H9 (cell line): ENCODE results near the gene CACNA2D3. TPM values are rescaled to one million over a fixed set of nuclear protein-coding genes. Genes with fewer than 3 reads are reported as not detected.

Source experiments
- DNase-seq: peaks from one replicate; pipeline ENCODE4 v3.0.0-alpha.2; 2017
- H2AFZ ChIP-seq: one replicate; pipeline ENCODE4 v1.6.1; 2013; ENCODE audit warnings: mild to moderate bottlenecking, low read length, control low read depth, moderate library complexity
- H2AK5ac ChIP-seq: 2 replicates; pipeline ENCODE4 v1.6.1; 2013; ENCODE audit warnings: low read length, control low read depth, mixed read lengths; ENCODE audit not compliant: insufficient read length
- H2BK120ac ChIP-seq: one replicate; pipeline ENCODE4 v1.6.1; 2013; ENCODE audit warnings: low read depth, mild to moderate bottlenecking, low read length, control low read depth, inconsistent platforms; ENCODE audit not compliant: poor library complexity, severe bottlenecking
- H2BK12ac ChIP-seq: 2 replicates; pipeline ENCODE4 v1.6.1; 2013; ENCODE audit warnings: low read length, control low read depth, mixed read lengths, low read depth; ENCODE audit not compliant: insufficient read length
- H2BK15ac ChIP-seq: 2 replicates; pipeline ENCODE4 v1.6.1; 2013; ENCODE audit warnings: low read depth, low read length, control low read depth
- H2BK20ac ChIP-seq: one replicate; pipeline ENCODE4 v1.6.1; 2013; ENCODE audit warnings: low read depth, mild to moderate bottlenecking, low read length, control low read depth, inconsistent platforms; ENCODE audit not compliant: poor library complexity, severe bottlenecking
- H2BK5ac ChIP-seq: 2 replicates; pipeline ENCODE4 v1.6.1; 2013; ENCODE audit warnings: low read length, control low read depth, mixed read lengths; ENCODE audit not compliant: insufficient read length
- H3K14ac ChIP-seq: 2 replicates; pipeline ENCODE4 v1.6.1; 2013; ENCODE audit warnings: low read length, control low read depth; ENCODE audit not compliant: insufficient read depth
- H3K18ac ChIP-seq: 2 replicates; pipeline ENCODE4 v1.6.1; 2013; ENCODE audit warnings: low read depth, mild to moderate bottlenecking, mixed read lengths, low read length, control low read depth; ENCODE audit not compliant: insufficient read length
- H3K23ac ChIP-seq: 2 replicates; pipeline ENCODE4 v1.6.1; 2013; ENCODE audit warnings: low read length, control low read depth, mixed read lengths, low read depth; ENCODE audit not compliant: insufficient read length
- H3K23me2 ChIP-seq: 2 replicates; pipeline ENCODE4 v1.6.1; 2013; ENCODE audit warnings: low read depth, mild to moderate bottlenecking, mixed read lengths, low read length, control low read depth; ENCODE audit not compliant: insufficient read length, poor library complexity, severe bottlenecking
- H3K27ac ChIP-seq: 2 replicates; pipeline ENCODE4 v1.5.1; 2013; ENCODE audit warnings: low read length, control low read depth, mixed read lengths, low read depth; ENCODE audit not compliant: insufficient read length
- H3K27me3 ChIP-seq: 2 replicates; pipeline ENCODE4 v1.6.1; 2013; ENCODE audit warnings: low read length, control low read depth, inconsistent platforms; ENCODE audit not compliant: insufficient read depth
- H3K4ac ChIP-seq: 2 replicates; pipeline ENCODE4 v1.6.1; 2013; ENCODE audit warnings: low read depth, mild to moderate bottlenecking, control low read depth, inconsistent platforms, low read length, moderate library complexity
- H3K4me1 ChIP-seq: 2 replicates; pipeline ENCODE4 v1.6.1; 2013; ENCODE audit warnings: low read length, control low read depth, inconsistent platforms; ENCODE audit not compliant: insufficient read depth
- H3K4me2 ChIP-seq: 2 replicates; pipeline ENCODE4 v1.6.1; 2013; ENCODE audit warnings: low read length, control low read depth, mixed read lengths; ENCODE audit not compliant: insufficient read length, insufficient read depth
- H3K56ac ChIP-seq: 2 replicates; pipeline ENCODE4 v1.6.1; 2013; ENCODE audit warnings: low read depth, mild to moderate bottlenecking, mixed read lengths, low read length, control low read depth; ENCODE audit not compliant: insufficient read length
- H3K79me1 ChIP-seq: 2 replicates; pipeline ENCODE4 v1.6.1; 2013; ENCODE audit warnings: low read depth, mild to moderate bottlenecking, moderate library complexity, low read length, control low read depth, inconsistent platforms; ENCODE audit not compliant: insufficient read depth, poor library complexity, severe bottlenecking
- H3K79me2 ChIP-seq: 2 replicates; pipeline ENCODE4 v1.6.1; 2013; ENCODE audit warnings: low read length, control low read depth, inconsistent platforms; ENCODE audit not compliant: insufficient read depth
- H3K9ac ChIP-seq: 2 replicates; pipeline ENCODE4 v1.6.1; 2013; ENCODE audit warnings: low read length, control low read depth, mixed read lengths; ENCODE audit not compliant: insufficient read length; ENCODE audit errors: extremely low read depth
- H3K9me3 ChIP-seq: one replicate; pipeline ENCODE4 v1.6.1; 2013; ENCODE audit warnings: low read depth, low read length, inconsistent platforms; ENCODE audit not compliant: control insufficient read depth
- H3T11ph ChIP-seq: one replicate; pipeline ENCODE4 v1.6.1; 2013; ENCODE audit warnings: mild to moderate bottlenecking, low read length, control low read depth, inconsistent platforms
- H4K20me1 ChIP-seq: one replicate; pipeline ENCODE4 v1.6.1; 2013; ENCODE audit not compliant: control insufficient read depth, insufficient read length, insufficient read depth
- H4K5ac ChIP-seq: 2 replicates; pipeline ENCODE4 v1.6.1; 2013; ENCODE audit warnings: low read depth, mild to moderate bottlenecking, mixed read lengths, low read length, control low read depth; ENCODE audit not compliant: insufficient read length
- H4K8ac ChIP-seq: replicated peaks from 2 replicates; pipeline ENCODE4 v1.6.1; 2013; ENCODE audit warnings: low read length, control low read depth, mixed read lengths, low read depth; ENCODE audit not compliant: insufficient read length
- H4K91ac ChIP-seq: 2 replicates; pipeline ENCODE4 v1.6.1; 2013; ENCODE audit warnings: low read depth, mild to moderate bottlenecking, moderate library complexity, mixed read lengths, low read length, control low read depth; ENCODE audit not compliant: insufficient read length
- H3K27ac Mint-ChIP-seq, 3 experiments: 2 replicates in 2 of 3; 3 replicates in 1 of 3; pipeline ENCODE4 v1.8.0; 2020 to 2021; ENCODE audit warnings: mixed read lengths in 3 of 3, mild to moderate bottlenecking in 1 of 3, moderate library complexity in 1 of 3
- H3K27me3 Mint-ChIP-seq: 2 replicates; pipeline ENCODE4 v1.8.0; 2021; ENCODE audit warnings: low read depth, mild to moderate bottlenecking, moderate library complexity, mixed read lengths
- H3K36me3 Mint-ChIP-seq, 3 experiments: 2 replicates in 2 of 3; 3 replicates in 1 of 3; pipeline ENCODE4 v1.8.0; 2020 to 2021; ENCODE audit warnings: low read depth in 3 of 3, mixed read lengths in 3 of 3; ENCODE audit not compliant: insufficient read depth in 1 of 3
- H3K4me1 Mint-ChIP-seq, 2 experiments: 2 replicates each; pipeline ENCODE4 v1.8.0; 2020; ENCODE audit warnings: mixed read lengths in 2 of 2
- H3K4me3 Mint-ChIP-seq, 2 experiments: 2 replicates in 1 of 2; 3 replicates in 1 of 2; pipeline ENCODE4 v1.8.0; 2020 to 2021; ENCODE audit warnings: mild to moderate bottlenecking in 2 of 2, mixed read lengths in 2 of 2, moderate library complexity in 1 of 2
- H3K9me3 Mint-ChIP-seq, 2 experiments: 2 replicates in 1 of 2; 3 replicates in 1 of 2; pipeline ENCODE4 v1.8.0; 2020; ENCODE audit warnings: mild to moderate bottlenecking in 2 of 2, mixed read lengths in 2 of 2, moderate library complexity in 1 of 2
- WGBS: extraction: QIAGEN DNeasy Blood & Tissue Kit; methylation state at CpG from one replicate; pipeline ENCODE4 v1.1.7; 2013; ENCODE audit warnings: missing lambda C conversion rate, low lambda C conversion rate, mixed read lengths; ENCODE audit not compliant: insufficient read length; ENCODE audit errors: extremely low coverage; 5-methylcytosine and 5-hydroxymethylcytosine counted together
- total RNA-seq: library from RNA; stranded (reverse); gene quantifications from 2 replicates; pipeline ENCODE4 v1.2.1, GENCODE V29; 2021
- TF ChIP-seq, protein P1 (sequence below): fragments of 200-600 bp; sonication (generic); conservative IDR thresholded peaks from 3 replicates; pipeline ENCODE4 v1.8.0; 2021; ENCODE audit warnings: antibody characterized with exemption, mild to moderate bottlenecking

The CACNA2D3 gene
- total RNA-seq, 1 experiment from 2014 or later, result 3.2 TPM

DNA sequence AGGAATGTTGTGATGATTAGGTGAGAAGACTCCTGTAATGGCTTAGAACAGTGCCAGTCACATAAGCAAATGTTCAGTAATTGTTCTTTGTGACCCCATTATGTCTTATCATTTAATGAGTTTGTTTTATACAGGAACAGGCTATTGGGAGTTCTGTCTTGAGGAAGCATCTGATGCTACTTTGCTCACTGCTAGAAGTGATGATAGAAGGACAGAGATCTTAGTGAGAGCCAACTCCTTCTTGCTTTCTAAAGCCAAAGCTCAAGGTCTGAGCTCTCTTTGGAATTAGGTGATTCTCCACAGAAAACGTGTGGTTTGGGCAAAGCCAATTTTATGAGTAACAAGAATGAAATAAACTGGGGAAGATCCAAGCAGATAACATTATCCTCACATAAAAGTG is 590.7 kb downstream of the CACNA2D3 start:
- H3K27ac Mint-ChIP-seq, result no peak overlapping the region

More for the DNA sequence above, 590.7 kb downstream of the CACNA2D3 start:
- no peaks in the 10 kb centered on the region for H3K79me1 ChIP-seq
- H3K23ac ChIP-seq, result no peak overlapping the region
- Mint-ChIP-seq H3K4me1 (peaks cover 32 to 34% of the 10 kb centered on the region in 2 experiments), H3K36me3 (peaks cover 2 to 8% (median 7%) of the 10 kb centered on the region in 3 experiments; a peak in 5 of 7 replicates), H3K4me3 (no peak overlapping the region), H3K27me3 (no peaks in the 10 kb centered on the region; the same call in 1 of the 2 replicates), H3K9me3 (0 out of 5 replicates have a peak, but pooled peaks cover 0 to 2% of the 10 kb centered on the region in 2 experiments)
- no peak for DNase-seq
- H3K4me1 ChIP-seq, result peaks cover 6% of the 10 kb centered on the region; the same call in 1 of the 2 replicates
- H2AFZ ChIP-seq, result no peak overlapping the region
- no peak overlapping the region for H3K4me2 ChIP-seq
- H3K79me2 ChIP-seq, result no peaks in the 10 kb centered on the region; the same call in 1 of the 2 replicates
- H3K4ac ChIP-seq, result no peak overlapping the region
- no peak overlapping the region for H2BK5ac ChIP-seq
- H4K91ac ChIP-seq, result no peak overlapping the region
- H3K9ac ChIP-seq, result no peak overlapping the region
- H4K5ac ChIP-seq, result no peak overlapping the region
- H2AK5ac ChIP-seq, result no peak overlapping the region
- TF ChIP-seq, protein P1, sequence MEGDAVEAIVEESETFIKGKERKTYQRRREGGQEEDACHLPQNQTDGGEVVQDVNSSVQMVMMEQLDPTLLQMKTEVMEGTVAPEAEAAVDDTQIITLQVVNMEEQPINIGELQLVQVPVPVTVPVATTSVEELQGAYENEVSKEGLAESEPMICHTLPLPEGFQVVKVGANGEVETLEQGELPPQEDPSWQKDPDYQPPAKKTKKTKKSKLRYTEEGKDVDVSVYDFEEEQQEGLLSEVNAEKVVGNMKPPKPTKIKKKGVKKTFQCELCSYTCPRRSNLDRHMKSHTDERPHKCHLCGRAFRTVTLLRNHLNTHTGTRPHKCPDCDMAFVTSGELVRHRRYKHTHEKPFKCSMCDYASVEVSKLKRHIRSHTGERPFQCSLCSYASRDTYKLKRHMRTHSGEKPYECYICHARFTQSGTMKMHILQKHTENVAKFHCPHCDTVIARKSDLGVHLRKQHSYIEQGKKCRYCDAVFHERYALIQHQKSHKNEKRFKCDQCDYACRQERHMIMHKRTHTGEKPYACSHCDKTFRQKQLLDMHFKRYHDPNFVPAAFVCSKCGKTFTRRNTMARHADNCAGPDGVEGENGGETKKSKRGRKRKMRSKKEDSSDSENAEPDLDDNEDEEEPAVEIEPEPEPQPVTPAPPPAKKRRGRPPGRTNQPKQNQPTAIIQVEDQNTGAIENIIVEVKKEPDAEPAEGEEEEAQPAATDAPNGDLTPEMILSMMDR, result no peak
- H3T11ph ChIP-seq, result no peak overlapping the region
- no peaks in the 10 kb centered on the region for H3K27me3 ChIP-seq
- H3K56ac ChIP-seq, result no peak overlapping the region
- no peak overlapping the region for H4K8ac ChIP-seq
- H3K14ac ChIP-seq, result no peak overlapping the region
- H3K18ac ChIP-seq, result no peak overlapping the region
- no peaks in the 10 kb centered on the region for H3K9me3 ChIP-seq
- no peak overlapping the region for H2BK120ac ChIP-seq
- WGBS, result no CpG with 5 or more reads among the region's 1 CpG
- no peak overlapping the region for H2BK15ac ChIP-seq
- no peak overlapping the region for H2BK20ac ChIP-seq
- H2BK12ac ChIP-seq, result no peak overlapping the region
- H4K20me1 ChIP-seq, result no peaks in the 10 kb centered on the region
- no peaks in the 10 kb centered on the region for H3K23me2 ChIP-seq
- H3K27ac ChIP-seq, result no peak overlapping the region
